ENCODE measurements around the gene MMP17. TPM values are rescaled to one million over a fixed set of nuclear protein-coding genes. Genes with fewer than 3 reads are reported as not detected.
A peak's percentile ranks its signal among the peaks of the same experiment; 100 is the strongest.

Gene MMP17
- total RNA-seq, 2 experiments from 2014 or later, result 0.32 TPM; not detected in 1

- Mint-ChIP-seq H3K27ac (no peak overlapping the region), H3K4me1 (no peaks in the 10 kb centered on the region), H3K9me3 (peaks cover 11% of the 10 kb centered on the region), H3K4me3 (no peak overlapping the region), H3K36me3 (peaks cover 11% of the 10 kb centered on the region), H3K27me3 (no peaks in the 10 kb centered on the region)
- DNase-seq, result no peak
Observed at GRCh38 chr12:131810726-131811125, 17.5 kb upstream of the MMP17 start.

GRCh38 chr12:131815131-131815530 lies 13.1 kb upstream of the MMP17 start:
- Mint-ChIP-seq H3K9me3 (peaks cover 11% of the 10 kb centered on the region), H3K27ac (no peak overlapping the region), H3K36me3 (peaks cover 11% of the 10 kb centered on the region), H3K4me3 (no peak overlapping the region), H3K27me3 (no peaks in the 10 kb centered on the region), H3K4me1 (no peaks in the 10 kb centered on the region)
- no peak for DNase-seq

- peaks cover 11% of the 10 kb centered on the region for H3K9me3 Mint-ChIP-seq
- H3K4me3 Mint-ChIP-seq, result no peak overlapping the region
- H3K27ac Mint-ChIP-seq, result no peak overlapping the region
- H3K4me1 Mint-ChIP-seq, result no peaks in the 10 kb centered on the region
- DNase-seq, result no peak
- no peaks in the 10 kb centered on the region for H3K27me3 Mint-ChIP-seq
- H3K36me3 Mint-ChIP-seq, result peaks cover 11% of the 10 kb centered on the region
Observed at GRCh38 chr12:131816495-131816894, 11.7 kb upstream of the MMP17 start.

- Mint-ChIP-seq H3K27ac (no peak overlapping the region), H3K4me3 (no peak overlapping the region), H3K36me3 (peaks cover 7% of the 10 kb centered on the region), H3K9me3 (peaks cover 6% of the 10 kb centered on the region), H3K27me3 (no peaks in the 10 kb centered on the region), H3K4me1 (no peaks in the 10 kb centered on the region)
- no peak for DNase-seq
Observed at GRCh38 chr12:131817241-131817640, 11.0 kb upstream of the MMP17 start.

- Mint-ChIP-seq H3K27ac (no peak overlapping the region), H3K4me3 (no peak overlapping the region)
Observed at GRCh38 chr12:131818821-131819585, 9.2 kb upstream of the MMP17 start.

GRCh38 chr12:131824450-131824849 lies 3.7 kb upstream of the MMP17 start:
- Mint-ChIP-seq H3K4me1 (peaks cover 3% of the 10 kb centered on the region), H3K36me3 (no peaks in the 10 kb centered on the region), H3K27me3 (peaks cover 32% of the 10 kb centered on the region), H3K9me3 (no peaks in the 10 kb centered on the region), H3K27ac (no peak overlapping the region), H3K4me3 (no peak overlapping the region)
- no peak for DNase-seq

More at GRCh38 chr12:131818821-131819585, 9.2 kb upstream of the MMP17 start:
- Mint-ChIP-seq H3K36me3 (no peaks in the 10 kb centered on the region), H3K27me3 (no peaks in the 10 kb centered on the region), H3K4me1 (no peaks in the 10 kb centered on the region), H3K9me3 (no peaks in the 10 kb centered on the region)
- no peak for DNase-seq

- no peak for DNase-seq
- Mint-ChIP-seq H3K9me3 (no peaks in the 10 kb centered on the region), H3K4me3 (no peak overlapping the region), H3K27me3 (peaks cover 38% of the 10 kb centered on the region), H3K4me1 (peaks cover 3% of the 10 kb centered on the region), H3K27ac (no peak overlapping the region), H3K36me3 (no peaks in the 10 kb centered on the region)
Observed at GRCh38 chr12:131825146-131825892, 2.9 kb upstream of the MMP17 start.

- DNase-seq, result no peak
- Mint-ChIP-seq H3K4me3 (no peak overlapping the region), H3K27me3 (peaks cover 45% of the 10 kb centered on the region)
Observed at GRCh38 chr12:131826097-131826928, 1.9 kb upstream of the MMP17 start.

GRCh38 chr12:131828671-131829355 lies 620 bp downstream of the MMP17 start:
- Mint-ChIP-seq H3K4me3 (peak overlapping the region; percentile 51), H3K9me3 (no peaks in the 10 kb centered on the region), H3K27ac (no peak overlapping the region), H3K36me3 (no peaks in the 10 kb centered on the region), H3K27me3 (peaks cover 66% of the 10 kb centered on the region), H3K4me1 (peaks cover 11% of the 10 kb centered on the region)
- DNase-seq, result no peak

More at GRCh38 chr12:131826097-131826928, 1.9 kb upstream of the MMP17 start:
- Mint-ChIP-seq H3K36me3 (no peaks in the 10 kb centered on the region), H3K4me1 (peaks cover 8% of the 10 kb centered on the region), H3K9me3 (no peaks in the 10 kb centered on the region), H3K27ac (no peak overlapping the region)

- H3K27ac Mint-ChIP-seq, result no peak overlapping the region
- H3K9me3 Mint-ChIP-seq, result no peaks in the 10 kb centered on the region
- peaks cover 68% of the 10 kb centered on the region for H3K27me3 Mint-ChIP-seq
- no peaks in the 10 kb centered on the region for H3K36me3 Mint-ChIP-seq
- peaks cover 11% of the 10 kb centered on the region for H3K4me1 Mint-ChIP-seq
- DNase-seq, result no peak
- peak overlapping the region; percentile 51 for H3K4me3 Mint-ChIP-seq
Observed at GRCh38 chr12:131829356-131829747, 1.2 kb downstream of the MMP17 start.

- Mint-ChIP-seq H3K27me3 (peaks cover 68% of the 10 kb centered on the region), H3K36me3 (no peaks in the 10 kb centered on the region), H3K4me3 (no peak overlapping the region), H3K9me3 (no peaks in the 10 kb centered on the region), H3K27ac (no peak overlapping the region), H3K4me1 (peaks cover 11% of the 10 kb centered on the region)
- no peak for DNase-seq
Observed at GRCh38 chr12:131829791-131830334, 1.7 kb downstream of the MMP17 start.

- peak; percentile 42 for DNase-seq
- Mint-ChIP-seq H3K27me3 (peaks cover 64% of the 10 kb centered on the region), H3K4me1 (peaks cover 11% of the 10 kb centered on the region), H3K9me3 (no peaks in the 10 kb centered on the region), H3K36me3 (no peaks in the 10 kb centered on the region), H3K27ac (no peak overlapping the region), H3K4me3 (no peak overlapping the region)
Observed at GRCh38 chr12:131830335-131830913, 2.2 kb downstream of the MMP17 start.

GRCh38 chr12:131830914-131831571 lies 2.9 kb downstream of the MMP17 start:
- Mint-ChIP-seq H3K4me1 (peaks cover 11% of the 10 kb centered on the region), H3K27me3 (peaks cover 58% of the 10 kb centered on the region), H3K27ac (no peak overlapping the region), H3K9me3 (no peaks in the 10 kb centered on the region), H3K36me3 (no peaks in the 10 kb centered on the region), H3K4me3 (no peak overlapping the region)
- DNase-seq, result peak; percentile 27
